K562 (cell line): ENCODE data around the gene NCDN. TPM values are rescaled to one million over a fixed set of nuclear protein-coding genes. Genes with fewer than 3 reads are reported as not detected.

Experiments
- ATAC-seq: fragments of 200-7000 bp; cut with Tn5 transposase; 3 replicates; pipeline ENCODE4 v1.9.1; 2020; ENCODE audit warnings: moderate library complexity
- BruUV-seq: library from RNA; stranded (reverse); fragments of 400-500 nt; replicated peaks from 2 replicates; lab custom pipeline; 2021; lab: Mats Ljungman, UMichigan
- CTCF ChIA-PET: fragments of 300-600 bp; formaldehyde crosslinking; extraction: SDS; loops from one replicate; lab custom pipeline; 2021; ENCODE audit warnings: low intra/inter-chr PET ratio; lab: Yijun Ruan, JAX
- POLR2A ChIA-PET: fragments of 300-600, 350-650 bp; sonication (Branson Sonifier 250); formaldehyde crosslinking; extraction: SDS; loops from one replicate; lab custom pipeline; 2021; ENCODE audit warnings: antibody characterized with exemption, inconsistent platforms; lab: Yijun Ruan, JAX
- DNase-seq, 4 experiments: peaks; one replicate each; pipeline versions ENCODE4 v3.0.0 to v3.0.0-alpha.2; 2011 to 2018; ENCODE audit warnings: low spot score in 3 of 4, mixed read lengths in 3 of 4; ENCODE audit errors: extremely low read depth in 1 of 4
- FAIRE-seq: peaks from 2 replicates; lab custom pipeline; 2011; peaks lifted over from hg19 to GRCh38; lab: Jason Lieb, UNC
- H2AFZ ChIP-seq: 2 replicates; pipeline ENCODE4 v1.6.0; 2011; ENCODE audit warnings: low read depth, low read length, control low read depth, inconsistent platforms
- H3K27ac ChIP-seq: fragments of 200-600 bp; 3 replicates; pipeline ENCODE4 v1.8.0; 2011; ENCODE audit warnings: low read depth, mild to moderate bottlenecking, control low read depth, inconsistent platforms, low read length, moderate library complexity, mixed read lengths; ENCODE audit errors: extremely low read depth
- H3K27me3 ChIP-seq, 2 experiments: fragments of 300-600 bp in 1 of 2; 2 replicates in 1 of 2; 3 replicates in 1 of 2; pipeline versions ENCODE4 v1.6.0 to v1.8.0; 2011; ENCODE audit warnings: inconsistent platforms in 2 of 2, low read length in 2 of 2, mild to moderate bottlenecking in 1 of 2, mixed read lengths in 1 of 2, moderate library complexity in 1 of 2; ENCODE audit not compliant: control insufficient read depth in 2 of 2, insufficient read depth in 2 of 2
- H3K36me3 ChIP-seq: fragments of 300-600 bp; 3 replicates; pipeline ENCODE4 v1.8.0; 2011; ENCODE audit warnings: mild to moderate bottlenecking, low read length, inconsistent platforms; ENCODE audit not compliant: control insufficient read depth, insufficient read depth
- H3K4me1 ChIP-seq, 2 experiments: fragments of 200-600 bp in 1 of 2; replicated peaks in 1 of 2; 2 replicates in 1 of 2; 3 replicates in 1 of 2; pipeline versions ENCODE4 v1.5.1 to v1.8.0; 2011; ENCODE audit warnings: inconsistent platforms in 2 of 2, low read length in 2 of 2, mild to moderate bottlenecking in 1 of 2, mixed read lengths in 1 of 2, moderate library complexity in 1 of 2; ENCODE audit not compliant: control insufficient read depth in 2 of 2, insufficient read depth in 2 of 2
- H3K4me2 ChIP-seq: 2 replicates; pipeline ENCODE4 v1.6.1; 2011; ENCODE audit warnings: low read length, control low read depth, inconsistent platforms, mixed read lengths; ENCODE audit not compliant: insufficient read depth
- H3K4me3 ChIP-seq: fragments of 200-600 bp; sonication (generic), shearing (Covaris generic); 2 replicates; pipeline ENCODE4 v1.5.1; 2016; ENCODE audit warnings: control low read depth, inconsistent platforms
- H3K79me2 ChIP-seq: fragments of 200-600 bp; 3 replicates; pipeline ENCODE4 v1.8.0; 2011; ENCODE audit warnings: low read length, inconsistent platforms; ENCODE audit not compliant: control insufficient read depth, insufficient read depth
- H3K9ac ChIP-seq, 2 experiments: 2 replicates each; pipeline versions ENCODE4 v1.6.0 to v1.6.1; 2011; ENCODE audit warnings: low read depth in 2 of 2, low read length in 2 of 2, control low read depth in 1 of 2, inconsistent platforms in 1 of 2, mild to moderate bottlenecking in 1 of 2, mixed read lengths in 1 of 2; ENCODE audit not compliant: insufficient read depth in 1 of 2
- H3K9me1 ChIP-seq: one replicate; pipeline ENCODE4 v1.6.0; 2011; ENCODE audit warnings: inconsistent platforms, mild to moderate bottlenecking, low read length, moderate library complexity; ENCODE audit not compliant: control insufficient read depth, insufficient read depth
- H3K9me3 ChIP-seq: replicated peaks from 2 replicates; pipeline ENCODE4 v1.5.1; 2011; ENCODE audit warnings: low read depth, low read length, inconsistent platforms; ENCODE audit not compliant: control insufficient read depth, insufficient read depth
- H4K20me1 ChIP-seq: replicated peaks from 2 replicates; pipeline ENCODE4 v1.6.1; 2011; ENCODE audit warnings: low read length, inconsistent platforms, mixed read lengths; ENCODE audit not compliant: control insufficient read depth, insufficient read depth
- BACH1 ChIP-seq: fragments of 200-800 bp; sonication (Bioruptor generic); IDR thresholded peaks from 2 replicates; pipeline ENCODE4 v1.6.1; 2016; ENCODE audit warnings: missing genetic modification characterization, missing compliant biosample characterization
- CBX8 ChIP-seq: fragments of 200-600 bp; sonication (generic); IDR thresholded peaks from 2 replicates; pipeline ENCODE4 v1.6.1; 2012; ENCODE audit warnings: borderline replicate concordance, mixed run types, low read depth, mild to moderate bottlenecking, moderate library complexity, mixed read lengths, low read length, control low read depth, inconsistent platforms; ENCODE audit not compliant: poor library complexity, severe bottlenecking; ENCODE audit errors: extremely low read depth
- CTCF ChIP-seq, 3 experiments: IDR thresholded peaks in 2 of 3; conservative IDR thresholded peaks in 1 of 3; 2 replicates each; pipeline ENCODE4 v1.5.1; 2011 to 2012; ENCODE audit warnings: low read length in 3 of 3, mild to moderate bottlenecking in 3 of 3, control low read depth in 2 of 3, improper control_type of control experiment in 1 of 3, inconsistent platforms in 1 of 3, low read depth in 1 of 3, mixed read lengths in 1 of 3, moderate library complexity in 1 of 3; ENCODE audit not compliant: insufficient read depth in 2 of 3
- DDX20 ChIP-seq: fragments of 450-650 bp; IDR thresholded peaks from 2 replicates; pipeline ENCODE4 v1.6.1; 2016; ENCODE audit warnings: missing genetic modification characterization, low read depth, mild to moderate bottlenecking, missing compliant biosample characterization, moderate library complexity
- HBP1 ChIP-seq: fragments of 450-650 bp; formaldehyde crosslinking; IDR thresholded peaks from 2 replicates; pipeline ENCODE4 v1.4.0; 2022; ENCODE audit warnings: missing genetic modification characterization
- HEY1 ChIP-seq: fragments of 250-450 bp; sonication (Bioruptor Pico); IDR thresholded peaks from 2 replicates; pipeline ENCODE4 v1.5.0; 2020; ENCODE audit warnings: mild to moderate bottlenecking, moderate library complexity, borderline replicate concordance
- MCM3 ChIP-seq: fragments of 450-650 bp; IDR thresholded peaks from 2 replicates; pipeline ENCODE4 v1.6.1; 2016
- RAD21 ChIP-seq, 2 experiments: fragments of 250-450 bp in 1 of 2; fragments of 450-650 bp in 1 of 2; sonication (Bioruptor Pico) in 1 of 2; formaldehyde crosslinking in 1 of 2; IDR thresholded peaks in 1 of 2; conservative IDR thresholded peaks in 1 of 2; 2 replicates each; pipeline versions ENCODE4 v1.4.0 to v1.8.0; 2020 to 2022; ENCODE audit warnings: mild to moderate bottlenecking in 2 of 2, moderate library complexity in 1 of 2
- RHOXF2B ChIP-seq: fragments of 250-450 bp; sonication (Bioruptor Pico); conservative IDR thresholded peaks from 2 replicates; pipeline ENCODE4 v1.5.1; 2021
- SMARCC2 ChIP-seq: fragments of 450-650 bp; IDR thresholded peaks from 2 replicates; pipeline ENCODE4 v1.6.1; 2017; ENCODE audit warnings: antibody characterized with exemption, moderate library complexity, mild to moderate bottlenecking, low read depth
- SP1 ChIP-seq: sonication (generic); formaldehyde crosslinking; IDR thresholded peaks from 2 replicates; pipeline ENCODE4 v1.8.1; 2022; ENCODE audit warnings: mild to moderate bottlenecking, missing genetic modification reagents
- TFAM ChIP-seq: fragments of 250-450 bp; sonication (Bioruptor Pico); conservative IDR thresholded peaks from 2 replicates; pipeline ENCODE4 v1.5.0; 2021; ENCODE audit warnings: mild to moderate bottlenecking, moderate library complexity
- ZBTB34 ChIP-seq: fragments of 250-450 bp; sonication (Bioruptor Pico); IDR thresholded peaks from 2 replicates; pipeline ENCODE4 v1.8.0; 2021; ENCODE audit warnings: mild to moderate bottlenecking, moderate library complexity
- ZNF146 ChIP-seq: IDR thresholded peaks from one replicate; pipeline ENCODE4 v1.6.1; 2018; ENCODE audit warnings: missing compliant biosample characterization; ENCODE audit not compliant: unreplicated experiment
- ZNF212 ChIP-seq: fragments of 450-650 bp; formaldehyde crosslinking; IDR thresholded peaks from 2 replicates; pipeline ENCODE4 v1.4.0; 2020; ENCODE audit warnings: mild to moderate bottlenecking
- ZNF217 ChIP-seq: sonication (generic); formaldehyde crosslinking; IDR thresholded peaks from 2 replicates; pipeline ENCODE4 v1.8.0; 2022; ENCODE audit warnings: mild to moderate bottlenecking, missing genetic modification reagents
- ZNF780A ChIP-seq: fragments of 250-450 bp; sonication (Bioruptor Pico); IDR thresholded peaks from 2 replicates; pipeline ENCODE4 v1.5.0; 2021; ENCODE audit warnings: mild to moderate bottlenecking
- ZZZ3 ChIP-seq: fragments of 450-650 bp; IDR thresholded peaks from 2 replicates; pipeline ENCODE4 v1.6.1; 2016; ENCODE audit warnings: antibody characterized with exemption, mild to moderate bottlenecking, moderate library complexity
- WGBS: fragments of 100-300 bp; shearing (Covaris generic); methylation state at CpG from one replicate; pipeline ENCODE4 v1.1.6; 2016; ENCODE audit warnings: low coverage, mixed read lengths; ENCODE audit not compliant: insufficient coverage; ENCODE audit errors: missing lambda C conversion rate; 5-methylcytosine and 5-hydroxymethylcytosine counted together
- in situ Hi-C: fragments of 300-500 bp; cut with MboI; formaldehyde crosslinking; loops from 4 replicates; pipeline ENCODE4 v1.15.0; 2018; ENCODE audit warnings: inconsistent platforms, mixed read lengths
- intact Hi-C: fragments of 100-400 bp; cut with micrococcal nuclease; formaldehyde crosslinking; loops from 2 replicates; pipeline ENCODE4 v1.14.2; 2022
- polyA plus RNA-seq, 8 experiments: library from polyadenylated mRNA; depleted of rRNA in 4 of 8; stranded (reverse) in 5 of 8; unstranded in 3 of 8; fragments of >200 nt; fragmentation: Nextera tagmentation in 2 of 8; fragmentation: Illumina TruSeq in 1 of 8; extraction: Ambion mirVana in 2 of 8; extraction: Trizol in 1 of 8; gene quantifications; 2 replicates each; pipeline versions ENCODE4 v1.2.1 to v1.2.3, GENCODE V29; 2011 to 2014; ENCODE audit warnings: inconsistent platforms in 1 of 8, missing spikeins in 1 of 8
- total RNA-seq, 7 experiments: library from RNA; depleted of rRNA in 6 of 7; stranded (reverse); fragments of >200 nt in 6 of 7; fragmentation: Illumina TruSeq in 2 of 7; extraction: Trizol in 2 of 7; gene quantifications; 2 replicates each; pipeline versions ENCODE4 v1.2.1 to v1.2.3, GENCODE V29; 2011 to 2021; ENCODE audit warnings: low replicate concordance in 1 of 7

The NCDN gene
- total and polyA plus RNA-seq, 9 of the 15 experiments (the other 6 are each of a cell fraction or from before 2014, with no cell fraction given), result 1.9 to 35.1 (median 10.7) TPM

GRCh38 chr1:35568975-35569395, 11.4 kb downstream of the NCDN start:
- H3K36me3 ChIP-seq, result peaks cover 18% of the 10 kb centered on the region; the same call in 1 of the 3 replicates
- peaks cover 3 to 18% of the 10 kb centered on the region in 2 experiments; a peak in 2 of 5 replicates for H3K4me1 ChIP-seq
- ChIA-PET POLR2A (interaction anchor here (0.6 to 1.8 kb wide), 13 partner anchors 9 to 668 kb away, joined by 3 to 16 read pairs (median 3); partner anchors contain the start of genes C1orf216, KIAA0319L and NCDN), CTCF (interaction anchor here (0.6 to 3.6 kb wide), 5 partner anchors 146 to 208 kb away, joined by 3 to 47 read pairs (median 11); no protein-coding TSS in a partner anchor)
- H3K9ac ChIP-seq, result no peak overlapping the region
- H3K27ac ChIP-seq, result no peak overlapping the region
- no peaks in the 10 kb centered on the region for H3K9me3 ChIP-seq
- DNase-seq (peak; percentile 79 to 84 (median 84)), FAIRE-seq (peak; percentile 98), ATAC-seq (peak; percentile 86)
- no peak overlapping the region for H2AFZ ChIP-seq
- H3K4me2 ChIP-seq, result no peak overlapping the region
- H3K79me2 ChIP-seq, result no peaks in the 10 kb centered on the region
- no peak overlapping the region for H3K4me3 ChIP-seq
- peaks cover 3 to 18% of the 10 kb centered on the region in 2 experiments; a peak in 4 of 5 replicates for H3K27me3 ChIP-seq
- peaks cover 21% of the 10 kb centered on the region; the same call in 1 of the 2 replicates for H4K20me1 ChIP-seq
- 24% methylated on average over 4 of the region's 4 CpGs for WGBS
- BruUV-seq, result no TSS peak
- intact Hi-C loops (loop anchor here (1.0 kb wide), 3 partner anchors 146 to 205 kb away; no protein-coding TSS in a partner anchor), in situ Hi-C loops (loop anchor here (5.0 to 10.0 kb wide), 3 partner anchors 153 to 364 kb away; no protein-coding TSS in a partner anchor)
- no peaks in the 10 kb centered on the region for H3K9me1 ChIP-seq
- TF ChIP-seq BACH1 (tag) (no peak), ZNF217 (no peak), CBX8 (no peak), ZNF212 (no peak), ZNF780A (CRISPR knock-in tag) (no peak), CTCF (IDR thresholded peaks at IDR 0.05 in 2 of 3, conservative IDR thresholded peaks at IDR 0.05 in 1 of 3; ENCODE audit: insufficient read depth in 2 of 3, low read depth in 1 of 3, low read length in 3 of 3) (peak; percentile 91 to 98 (median 96)), MCM3 (no peak), ZZZ3 (no peak), HEY1 (CRISPR knock-in tag) (no peak), HBP1 (CRISPR knock-in tag) (no peak), TFAM (no peak), RAD21 (CRISPR knock-in tag; conservative IDR thresholded peaks at IDR 0.05 in 1 of 2, IDR thresholded peaks at IDR 0.05 in 1 of 2) (peak; percentile 89 to 97), ZBTB34 (CRISPR knock-in tag) (no peak), ZNF146 (CRISPR knock-in tag) (no peak), RHOXF2B (no peak), SMARCC2 (no peak), DDX20 (tag) (no peak), SP1 (CRISPR knock-in tag) (peak; percentile 62)
